Pancreas (tissue), 10 donors: ENCODE data around the gene CAND2. TPM values are rescaled to one million over a fixed set of nuclear protein-coding genes. Genes with fewer than 3 reads are reported as not detected.

ENCODE experiments used
- ATAC-seq, 4 donors: fragments of 200-7000 bp; cut with Tn5 transposase; one replicate each; pipeline versions ENCODE4 v1.8.0 to v1.9.1; 2020; ENCODE audit warnings: mild to moderate bottlenecking in 4 of 4, moderate library complexity in 4 of 4
- DNase-seq, 6 donors: peaks; one replicate each; pipeline ENCODE4 v3.0.0-alpha.2; 2020
- FAIRE-seq: peaks from 2 replicates; lab custom pipeline; 2012; peaks lifted over from hg19 to GRCh38; lab: Jason Lieb, UNC
- H3K27ac ChIP-seq, 4 donors: fragments of 200-600 bp; sonication (generic); 1 replicate in 3 of 4; 2 replicates in 1 of 4; pipeline versions ENCODE4 v1.5.0 to v1.8.0; 2020
- H3K27me3 ChIP-seq, 4 donors: fragments of 200-600 bp; one replicate each; pipeline ENCODE4 v1.8.0; 2021
- H3K36me3 ChIP-seq, 3 donors: fragments of 200-600 bp; sonication (generic) in 1 of 3; one replicate each; pipeline versions ENCODE4 v1.5.0 to v1.8.0; 2020 to 2021
- H3K4me1 ChIP-seq, 3 donors: fragments of 200-600 bp; one replicate each; pipeline ENCODE4 v1.8.0; 2021
- H3K4me3 ChIP-seq, 4 donors: fragments of 200-600 bp; sonication (generic) in 2 of 4; one replicate each; pipeline versions ENCODE4 v1.5.0 to v1.8.0; 2020 to 2021
- H3K9me3 ChIP-seq, 4 donors: fragments of 200-600 bp; one replicate each; pipeline ENCODE4 v1.8.0; 2021
- WGBS, 2 donors: extraction: QIAGEN DNeasy Blood & Tissue Kit; methylation state at CpG; one replicate each; pipeline ENCODE4 v1.1.7; 2013; 5-methylcytosine and 5-hydroxymethylcytosine counted together
- intact Hi-C, 3 donors: fragments of 100-400 bp; cut with DNase I; formaldehyde crosslinking; loops; one replicate each; pipeline versions ENCODE4 v1.11.1 to v1.14.2; 2022
- polyA plus RNA-seq, 2 donors: library from polyadenylated mRNA; stranded (reverse); fragments of 200-250 nt; gene quantifications; one replicate each; pipeline ENCODE4 v1.2.3, GENCODE V29; 2013
- total RNA-seq, 6 donors: library from RNA; stranded (reverse); fragmentation: NEBNext Ultra II Directional in 4 of 6; extraction: Animal tissue kit (Norgen Biotek cat#: 25700) in 4 of 6; gene quantifications; one replicate each; pipeline versions ENCODE4 v1.2.1 to v1.2.4, GENCODE V29; 2021 to 2023
- TF ChIP-seq, protein P1 (sequence below), 4 donors: fragments of 200-600 bp; sonication (generic) in 3 of 4; IDR thresholded peaks; one replicate each; pipeline versions ENCODE4 v1.5.0 to v1.8.0; 2021; ENCODE audit warnings: antibody characterized with exemption in 4 of 4
- donor health status: healthy with polysubstance abuse.
- donor health status: DM: no; HTN: no; CAD: no; lungs with moderate emphysema.
- donor health status: DM: no; HTN: no; CAD: no.
- donor health status: control.
- donor health status: control.
- donor health status: Bipolar disorder and iron deficiency.
- donor health status: DM: yes; HTN: yes; CAD: no.
- donor health status: DM: no; HTN: no; CAD: no.
- donor health status: DM: no; HTN: no; CAD: no.
- donor health status: DM: yes; HTN: yes; CAD: no.

Gene CAND2
- total and polyA plus RNA-seq, 8 donors = 1.6 to 6.2 (median 3.3) TPM

DNA sequence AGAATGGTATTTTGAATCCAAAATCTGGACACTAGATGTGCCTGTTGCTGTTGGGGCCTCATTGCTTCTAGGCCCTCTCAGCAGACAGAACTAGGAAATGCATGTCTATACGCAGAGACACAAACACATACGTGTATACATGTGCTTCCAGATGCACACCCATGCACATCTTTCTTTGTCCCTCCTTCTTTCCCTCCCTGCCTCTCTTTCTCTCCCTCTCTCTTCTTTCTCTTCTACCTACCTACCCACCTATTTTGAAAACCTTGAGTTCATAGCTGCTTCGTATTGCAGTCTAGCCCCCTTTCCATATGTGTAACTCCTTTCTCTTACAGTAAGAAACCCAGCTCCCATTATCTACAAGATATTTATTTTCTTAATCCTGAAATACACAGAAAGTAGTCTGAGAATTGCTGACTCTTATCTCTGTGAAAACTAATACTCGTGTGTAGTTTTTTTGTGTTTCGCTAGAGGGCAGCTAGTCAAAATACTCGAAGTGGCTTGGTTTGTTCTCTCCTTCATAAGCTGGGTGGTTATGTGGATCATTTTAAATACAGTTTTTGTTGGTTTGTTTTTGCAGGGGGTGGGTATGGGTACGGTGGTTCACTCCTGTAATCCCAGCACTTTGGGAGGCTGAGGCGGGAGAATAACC, 26.4 kb downstream of the CAND2 start:
- TF ChIP-seq, protein P1, sequence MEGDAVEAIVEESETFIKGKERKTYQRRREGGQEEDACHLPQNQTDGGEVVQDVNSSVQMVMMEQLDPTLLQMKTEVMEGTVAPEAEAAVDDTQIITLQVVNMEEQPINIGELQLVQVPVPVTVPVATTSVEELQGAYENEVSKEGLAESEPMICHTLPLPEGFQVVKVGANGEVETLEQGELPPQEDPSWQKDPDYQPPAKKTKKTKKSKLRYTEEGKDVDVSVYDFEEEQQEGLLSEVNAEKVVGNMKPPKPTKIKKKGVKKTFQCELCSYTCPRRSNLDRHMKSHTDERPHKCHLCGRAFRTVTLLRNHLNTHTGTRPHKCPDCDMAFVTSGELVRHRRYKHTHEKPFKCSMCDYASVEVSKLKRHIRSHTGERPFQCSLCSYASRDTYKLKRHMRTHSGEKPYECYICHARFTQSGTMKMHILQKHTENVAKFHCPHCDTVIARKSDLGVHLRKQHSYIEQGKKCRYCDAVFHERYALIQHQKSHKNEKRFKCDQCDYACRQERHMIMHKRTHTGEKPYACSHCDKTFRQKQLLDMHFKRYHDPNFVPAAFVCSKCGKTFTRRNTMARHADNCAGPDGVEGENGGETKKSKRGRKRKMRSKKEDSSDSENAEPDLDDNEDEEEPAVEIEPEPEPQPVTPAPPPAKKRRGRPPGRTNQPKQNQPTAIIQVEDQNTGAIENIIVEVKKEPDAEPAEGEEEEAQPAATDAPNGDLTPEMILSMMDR (IDR thresholded peaks at IDR 0.05) = peak in 2 of 4 donors; percentile 11 to 12
- FAIRE-seq (no peak), ATAC-seq (peak in 3 of 4 donors; percentile 71 to 82 (median 74))

DNA sequence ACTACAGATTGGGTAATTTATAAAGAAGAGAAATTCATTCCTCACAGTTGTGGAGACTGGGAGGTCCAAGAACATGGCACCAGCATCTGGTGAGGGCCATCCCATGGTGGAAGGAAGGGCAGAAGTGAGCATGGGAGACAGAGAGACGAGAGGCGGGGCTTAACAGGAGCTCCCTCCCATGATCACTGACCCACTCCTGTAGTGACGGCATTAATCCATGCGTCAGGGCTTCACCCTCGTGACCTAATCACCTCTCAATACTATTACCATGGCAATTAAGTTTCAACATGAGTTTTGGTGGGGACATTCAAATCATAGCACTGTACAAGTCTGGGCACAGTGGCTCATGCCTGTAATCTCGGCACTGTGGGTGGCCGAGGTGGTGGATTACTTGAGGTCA, 27.8 kb downstream of the CAND2 start:
- Histone ChIP-seq H3K36me3 (no peaks in the 10 kb centered on the region), H3K9me3 (no peaks in the 10 kb centered on the region), H3K27ac (no peak overlapping the region), H3K4me3 (no peak overlapping the region), H3K27me3 (no peaks in the 10 kb centered on the region), H3K4me1 (no peaks in the 10 kb centered on the region)
- ATAC-seq = no peak
- 86 to 87% methylated on average over 7 of the region's 7 CpGs for WGBS, 2 donors
- intact Hi-C loops = no loop called here
- no peak for DNase-seq
- FAIRE-seq = no peak
- TF ChIP-seq, protein P1 (IDR thresholded peaks at IDR 0.05) = no peak

More for the DNA sequence above, 26.4 kb downstream of the CAND2 start:
- no peaks in the 10 kb centered on the region for H3K27me3 ChIP-seq
- WGBS, 2 donors = 34 to 37% methylated on average over 7 to 8 of the region's 8 CpGs
- H3K36me3 ChIP-seq = no peaks in the 10 kb centered on the region
- DNase-seq = no peak
- H3K9me3 ChIP-seq = no peaks in the 10 kb centered on the region
- no peak overlapping the region for H3K4me3 ChIP-seq
- intact Hi-C loops = no loop called here
- no peaks in the 10 kb centered on the region for H3K4me1 ChIP-seq
- H3K27ac ChIP-seq = no peak overlapping the region

DNA sequence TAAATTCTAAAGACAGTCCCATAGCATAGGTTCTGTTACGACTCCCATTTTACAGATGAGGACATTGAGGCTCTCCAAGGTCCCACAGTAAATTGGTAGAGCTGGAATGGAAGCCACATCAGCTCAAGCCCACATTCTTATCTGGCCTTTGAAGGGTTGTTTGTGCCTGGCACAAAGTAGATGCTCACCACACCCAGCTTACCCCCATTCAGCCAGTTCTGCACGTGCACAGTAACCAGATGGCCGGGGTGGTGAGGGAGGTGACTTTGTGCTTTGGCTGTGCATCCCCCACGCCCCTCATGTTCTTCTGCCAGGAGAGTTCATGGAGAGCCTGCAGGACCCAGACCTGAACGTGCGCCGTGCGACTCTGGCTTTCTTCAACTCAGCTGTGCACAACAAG, 28.7 kb downstream of the CAND2 start:
- ATAC-seq (no peak), FAIRE-seq (no peak), DNase-seq (no peak)
- 84 to 85% methylated on average over 8 of the region's 8 CpGs for WGBS, 2 donors
- intact Hi-C loops = no loop called here
- TF ChIP-seq, protein P1 (IDR thresholded peaks at IDR 0.05) = no peak
- Histone ChIP-seq H3K36me3 (no peaks in the 10 kb centered on the region), H3K4me1 (no peaks in the 10 kb centered on the region), H3K27ac (no peak overlapping the region), H3K9me3 (no peaks in the 10 kb centered on the region), H3K4me3 (no peak overlapping the region), H3K27me3 (no peaks in the 10 kb centered on the region)

DNA sequence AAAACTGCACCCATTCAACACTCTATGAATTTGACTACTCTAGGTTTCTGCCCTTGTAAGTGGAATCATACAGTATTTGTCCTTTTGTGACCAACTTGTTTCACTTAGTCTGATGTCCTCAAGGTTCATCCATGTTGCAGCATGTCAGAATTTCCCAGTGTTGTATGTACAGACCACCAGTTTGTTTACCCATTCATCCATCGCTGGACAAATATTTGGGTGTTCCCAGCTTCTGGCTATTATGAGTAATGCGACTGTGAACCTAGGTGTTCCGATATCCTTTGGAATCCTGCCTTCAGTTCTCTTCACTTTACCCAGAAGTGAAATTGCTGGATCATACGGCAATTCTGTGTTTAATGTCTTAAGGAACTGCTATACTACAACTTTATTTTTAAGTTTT, 32.3 kb downstream of the CAND2 start:
- no peak for DNase-seq

DNA sequence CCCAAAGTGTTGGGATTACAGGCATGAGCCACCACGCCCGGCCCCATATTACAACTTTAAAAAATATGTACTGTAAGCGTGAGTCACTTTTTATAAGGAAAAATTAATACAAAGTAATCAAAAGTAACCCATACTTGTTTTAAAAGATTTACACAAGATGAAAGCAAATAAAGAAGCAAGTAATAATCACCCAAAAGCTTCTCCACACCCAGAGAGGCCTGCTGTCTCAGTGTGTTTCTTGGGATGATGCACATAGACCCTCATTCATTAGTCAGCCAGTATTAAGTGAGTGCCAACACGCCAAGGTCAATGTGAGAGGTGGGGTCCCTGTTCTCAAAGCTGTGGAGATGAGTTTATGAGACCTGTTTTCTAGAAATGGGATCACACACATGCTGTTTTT, 32.9 kb downstream of the CAND2 start:
- Histone ChIP-seq H3K4me3 (no peak overlapping the region), H3K27me3 (no peaks in the 10 kb centered on the region), H3K9me3 (no peaks in the 10 kb centered on the region), H3K36me3 (peaks cover 8 to 20% (median 20%) of the 10 kb centered on the region in 3 donors), H3K4me1 (no peaks in the 10 kb centered on the region), H3K27ac (no peak overlapping the region)
- TF ChIP-seq, protein P1 (IDR thresholded peaks at IDR 0.05) = no peak
- ATAC-seq (no peak), DNase-seq (no peak), FAIRE-seq (no peak)
- intact Hi-C loops = no loop called here
- 88 to 90% methylated on average over 4 of the region's 4 CpGs for WGBS, 2 donors

More for the DNA sequence above, 32.3 kb downstream of the CAND2 start:
- no peak overlapping the region for H3K4me3 ChIP-seq
- H3K27ac ChIP-seq = no peak overlapping the region
- FAIRE-seq (no peak), ATAC-seq (no peak)
- TF ChIP-seq, protein P1 (IDR thresholded peaks at IDR 0.05) = no peak
- 72 to 86% methylated on average over 4 of the region's 4 CpGs for WGBS, 2 donors
- H3K36me3 ChIP-seq = peaks cover 4 to 14% (median 13%) of the 10 kb centered on the region in 3 donors
- intact Hi-C loops = no loop called here
- H3K27me3 ChIP-seq = no peaks in the 10 kb centered on the region
- H3K9me3 ChIP-seq = no peaks in the 10 kb centered on the region
- no peaks in the 10 kb centered on the region for H3K4me1 ChIP-seq
